ENCODE measurements around the gene PCGF1. TPM values are rescaled to one million over a fixed set of nuclear protein-coding genes. Genes with fewer than 3 reads are reported as not detected.

The PCGF1 gene
- total and polyA plus RNA-seq, 9 of the 15 experiments (the other 6 are each of a cell fraction or from before 2014, with no cell fraction given), result 20.3 to 45.7 (median 29.3) TPM

GRCh38 chr2:74499267-74499939, 8.1 kb downstream of the PCGF1 start, which contains the start of gene LBX2:
Gene LBX2, minus strand, starts transcription at chr2:74499603. Its CDS starts 66 bp downstream, at chr2:74499537.
- Histone ChIP-seq H3K4me1 (replicated peaks in 1 of 2; ENCODE audit: control insufficient read depth in 2 of 2, insufficient read depth in 2 of 2, low read length in 2 of 2) (peaks cover 15 to 50% of the 10 kb centered on the region in 2 experiments; a peak in 4 of 5 replicates), H3K27ac (ENCODE audit: extremely low read depth, low read depth, low read length) (no peak within 1 kb of the TSS), H4K20me1 (replicated peaks; ENCODE audit: control insufficient read depth, insufficient read depth, low read length) (no peaks in the 10 kb centered on the region), H3K36me3 (ENCODE audit: control insufficient read depth, insufficient read depth, low read length) (peaks cover under 1% of the 10 kb centered on the region; the same call in 1 of the 3 replicates), H3K4me2 (ENCODE audit: insufficient read depth, low read length) (no peak within 1 kb of the TSS), H3K9ac (ENCODE audit: insufficient read depth in 1 of 2, low read depth in 2 of 2, low read length in 2 of 2) (no peak within 1 kb of the TSS), H3K27me3 (ENCODE audit: control insufficient read depth in 2 of 2, insufficient read depth in 2 of 2, low read length in 2 of 2) (no peaks in the 10 kb centered on the region), H3K9me3 (replicated peaks; ENCODE audit: control insufficient read depth, insufficient read depth, low read depth, low read length) (no peaks in the 10 kb centered on the region), H3K4me3 (no peak within 1 kb of the TSS), H3K9me1 (ENCODE audit: control insufficient read depth, insufficient read depth, low read length) (no peaks in the 10 kb centered on the region), H2AFZ (ENCODE audit: low read depth, low read length) (no peak within 1 kb of the TSS), H3K79me2 (ENCODE audit: control insufficient read depth, insufficient read depth, low read length) (peaks cover 19% of the 10 kb centered on the region)
- intact Hi-C loops (cut with micrococcal nuclease), result no loop called here
- in situ Hi-C loops (cut with MboI), result no loop called here
- 96% methylated on average over 30 of the region's 65 CpGs for WGBS (ENCODE audit: insufficient coverage, low coverage, missing lambda C conversion rate)
- no peak for ATAC-seq
- peak; percentile 75 for TF ChIP-seq POLR2G (IDR thresholded peaks at IDR 0.05; ENCODE audit: low read depth, low read length)
- no peak for TF ChIP-seq ZBTB7A (IDR thresholded peaks at IDR 0.05; ENCODE audit: borderline replicate concordance, control insufficient read depth, low read depth, low read length)
- no peak for TF ChIP-seq GATA2 (CRISPR knock-in tag; IDR thresholded peaks at IDR 0.05)
- no peak for DNase-seq (ENCODE audit: extremely low read depth in 1 of 4, low spot score in 3 of 4)
- no TSS peak for BruUV-seq (replicated peaks)
- FAIRE-seq, result no peak
- ChIA-PET CTCF (ENCODE audit: low intra/inter-chr PET ratio) (no interaction called here), POLR2A (interaction anchor here (0.7 to 2.4 kb wide), 3 partner anchors 9 to 1114 kb away, joined by 3 to 13 read pairs (median 13); partner anchors contain the start of gene ALMS1)

Data from K562 (cell line).